Psoas muscle (tissue), 8 donors: ENCODE measurements around the gene TENM4. TPM values are rescaled to one million over a fixed set of nuclear protein-coding genes. Genes with fewer than 3 reads are reported as not detected.

ENCODE experiments used
- ATAC-seq, 4 donors: fragments of 200-7000 bp; cut with Tn5 transposase; one replicate each; pipeline ENCODE4 v1.9.1; 2020; ENCODE audit warnings: moderate library complexity in 3 of 4, mild to moderate bottlenecking in 2 of 4
- DNase-seq, 2 donors: peaks; one replicate each; pipeline ENCODE4 v3.0.0-alpha.2; 2020
- H3K27ac ChIP-seq: fragments of 200-600 bp; one replicate; pipeline ENCODE4 v1.8.0; 2022
- H3K27me3 ChIP-seq, 3 donors: fragments of 200-600 bp in 1 of 3; one replicate each; pipeline versions ENCODE4 v1.6.1 to v1.8.0; 2013 to 2022; ENCODE audit warnings: low read length in 2 of 3, mild to moderate bottlenecking in 2 of 3, moderate library complexity in 1 of 3; ENCODE audit not compliant: insufficient read depth in 3 of 3
- H3K36me3 ChIP-seq, 2 donors: fragments of 200-600 bp in 1 of 2; one replicate each; pipeline versions ENCODE4 v1.6.1 to v1.8.0; 2013 to 2022; ENCODE audit warnings: low read depth in 1 of 2, mild to moderate bottlenecking in 1 of 2, moderate library complexity in 1 of 2; ENCODE audit not compliant: insufficient read depth in 1 of 2
- H3K4me1 ChIP-seq: fragments of 200-600 bp; one replicate; pipeline ENCODE4 v1.8.0; 2022
- H3K4me3 ChIP-seq: fragments of 200-600 bp; one replicate; pipeline ENCODE4 v1.8.0; 2022; ENCODE audit warnings: mild to moderate bottlenecking
- H3K9me3 ChIP-seq: fragments of 200-600 bp; one replicate; pipeline ENCODE4 v1.8.0; 2022
- WGBS, 3 donors: extraction: QIAGEN DNeasy Blood & Tissue Kit; methylation state at CpG; one replicate each; pipeline versions ENCODE4 v1.1.6 to v1.1.7; 2013; 5-methylcytosine and 5-hydroxymethylcytosine counted together
- intact Hi-C, 2 donors: fragments of 100-400 bp; cut with DNase I; formaldehyde crosslinking; loops; one replicate each; pipeline versions ENCODE4 v1.11.0 to v1.14.2; 2022
- polyA plus RNA-seq, 3 donors: library from polyadenylated mRNA; stranded (reverse); fragments of 200-250 nt; gene quantifications; one replicate each; pipeline ENCODE4 v1.2.3, GENCODE V29; 2013
- total RNA-seq, 4 donors: library from RNA; stranded (reverse); fragmentation: NEBNext Ultra II Directional in 2 of 4; extraction: Animal tissue kit (Norgen Biotek cat#: 25700) in 2 of 4; gene quantifications; one replicate each; pipeline versions ENCODE4 v1.2.1 to v1.2.4, GENCODE V29; 2021 to 2023
- TF ChIP-seq, protein P1 (sequence below): fragments of 200-600 bp; IDR thresholded peaks from one replicate; pipeline ENCODE4 v1.8.0; 2022; ENCODE audit warnings: antibody characterized with exemption
- donor health status: healthy with polysubstance abuse.
- donor health status: DM: no; HTN: no; CAD: no; lungs with moderate emphysema.
- donor health status: Bipolar disorder and iron deficiency.
- donor health status: healthy.
- donor health status: DM: yes; HTN: yes; CAD: no.
- donor health status: DM: no; HTN: no; CAD: no.
- donor health status: DM: no; HTN: no; CAD: no.
- donor health status: DM: yes; HTN: yes; CAD: no.

Gene TENM4
- total and polyA plus RNA-seq, 7 donors: 0.05 to 1.7 (median 0.48) TPM

DNA sequence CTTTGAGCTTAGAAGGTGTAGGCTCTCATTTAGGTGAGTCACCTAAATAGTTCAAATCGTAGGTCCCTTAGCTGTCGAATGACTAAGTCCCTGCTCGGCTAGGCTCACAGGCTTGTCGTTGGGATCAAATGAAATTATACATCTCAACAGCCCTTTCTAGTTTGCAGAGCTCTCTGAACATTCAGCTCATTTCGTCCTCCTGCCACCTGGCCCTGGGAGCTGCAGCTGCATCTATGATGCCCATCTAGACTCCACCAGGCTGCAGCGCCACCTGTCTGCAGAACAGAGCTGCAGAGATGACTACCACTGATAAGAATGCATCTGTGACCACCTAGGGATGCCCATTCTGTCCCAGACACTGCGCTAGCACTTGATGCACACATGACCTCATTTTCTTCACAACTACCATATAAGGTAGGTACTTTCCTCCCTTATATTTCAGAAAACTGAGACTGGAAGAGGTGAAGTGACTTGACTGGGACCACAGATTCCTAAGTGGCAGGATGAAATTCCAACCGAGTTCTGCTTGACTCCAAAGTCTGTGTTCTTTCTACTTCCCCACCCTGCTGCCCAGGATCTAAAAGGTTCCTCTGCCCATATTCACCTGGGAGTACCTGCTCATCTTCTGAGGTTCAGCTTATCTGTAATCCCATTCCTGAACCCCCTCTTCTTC is 725.1 kb downstream of the TENM4 start:
- ATAC-seq: peak in 1 of 4 donors; percentile 59
- no peaks in the 10 kb centered on the region for H3K36me3 ChIP-seq
- H3K9me3 ChIP-seq: no peaks in the 10 kb centered on the region
- peak in 1 of 2 donors; percentile 22 for DNase-seq
- TF ChIP-seq, protein P1, sequence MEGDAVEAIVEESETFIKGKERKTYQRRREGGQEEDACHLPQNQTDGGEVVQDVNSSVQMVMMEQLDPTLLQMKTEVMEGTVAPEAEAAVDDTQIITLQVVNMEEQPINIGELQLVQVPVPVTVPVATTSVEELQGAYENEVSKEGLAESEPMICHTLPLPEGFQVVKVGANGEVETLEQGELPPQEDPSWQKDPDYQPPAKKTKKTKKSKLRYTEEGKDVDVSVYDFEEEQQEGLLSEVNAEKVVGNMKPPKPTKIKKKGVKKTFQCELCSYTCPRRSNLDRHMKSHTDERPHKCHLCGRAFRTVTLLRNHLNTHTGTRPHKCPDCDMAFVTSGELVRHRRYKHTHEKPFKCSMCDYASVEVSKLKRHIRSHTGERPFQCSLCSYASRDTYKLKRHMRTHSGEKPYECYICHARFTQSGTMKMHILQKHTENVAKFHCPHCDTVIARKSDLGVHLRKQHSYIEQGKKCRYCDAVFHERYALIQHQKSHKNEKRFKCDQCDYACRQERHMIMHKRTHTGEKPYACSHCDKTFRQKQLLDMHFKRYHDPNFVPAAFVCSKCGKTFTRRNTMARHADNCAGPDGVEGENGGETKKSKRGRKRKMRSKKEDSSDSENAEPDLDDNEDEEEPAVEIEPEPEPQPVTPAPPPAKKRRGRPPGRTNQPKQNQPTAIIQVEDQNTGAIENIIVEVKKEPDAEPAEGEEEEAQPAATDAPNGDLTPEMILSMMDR: peak; percentile 48
- H3K4me3 ChIP-seq: no peak overlapping the region
- WGBS, 3 donors: 67 to 69% (median 67%) methylated on average over 8 of the region's 8 CpGs
- H3K4me1 ChIP-seq: no peaks in the 10 kb centered on the region
- intact Hi-C loops: loop anchor here in 1 of 2 donors (5.0 kb wide), 1 partner anchor 68 kb away; no protein-coding TSS in a partner anchor
- no peak overlapping the region for H3K27ac ChIP-seq
- H3K27me3 ChIP-seq: no peaks in the 10 kb centered on the region

DNA sequence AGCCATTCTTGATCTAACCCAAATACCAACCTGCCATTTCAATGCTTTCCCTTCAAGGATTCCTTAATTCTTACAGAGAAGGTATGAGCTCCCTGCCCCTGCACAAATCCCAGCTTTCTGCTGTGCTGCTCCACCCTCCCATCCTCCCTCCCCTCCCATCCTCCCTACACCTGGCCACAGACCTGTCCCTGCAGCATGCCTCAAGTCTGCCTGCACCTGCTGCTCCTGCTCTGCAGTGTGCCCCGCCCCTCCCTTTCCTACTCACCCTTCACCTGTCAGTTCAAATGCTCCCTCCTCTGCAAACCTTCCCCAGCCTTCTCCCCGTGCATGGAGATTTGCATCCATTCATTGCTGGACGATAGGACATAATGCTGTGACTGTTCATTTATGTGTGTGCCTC is 726.3 kb downstream of the TENM4 start:
- DNase-seq (no peak), ATAC-seq (no peak)
- WGBS, 3 donors: 66 to 85% (median 82%) methylated on average over 3 of the region's 3 CpGs
- TF ChIP-seq, protein P1: no peak
- H3K27me3 ChIP-seq: no peaks in the 10 kb centered on the region
- intact Hi-C loops: no loop called here
- no peaks in the 10 kb centered on the region for H3K36me3 ChIP-seq
- H3K4me3 ChIP-seq: no peak overlapping the region
- no peaks in the 10 kb centered on the region for H3K4me1 ChIP-seq
- H3K9me3 ChIP-seq: no peaks in the 10 kb centered on the region
- no peak overlapping the region for H3K27ac ChIP-seq

DNA sequence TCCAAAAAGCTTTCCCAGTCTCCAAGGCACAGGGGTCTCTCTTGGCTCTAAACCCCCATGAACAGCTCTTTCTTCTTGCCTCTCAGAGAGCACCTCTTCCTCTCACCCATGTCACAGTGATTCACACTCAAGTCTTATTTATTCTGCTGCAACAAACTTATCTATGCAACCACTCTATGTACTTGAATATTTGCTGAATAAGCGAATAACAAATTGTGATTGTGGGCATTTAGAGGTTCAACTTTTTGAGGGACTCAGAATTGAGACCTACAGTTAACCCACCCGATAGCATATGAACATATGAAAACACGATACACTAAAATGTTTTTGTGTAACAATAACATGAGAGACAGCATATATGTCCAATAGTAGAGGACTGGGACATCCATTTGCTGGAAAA is 729.1 kb downstream of the TENM4 start:
- no peak overlapping the region for H3K27ac ChIP-seq
- TF ChIP-seq, protein P1: no peak
- no peaks in the 10 kb centered on the region for H3K9me3 ChIP-seq
- H3K4me3 ChIP-seq: no peak overlapping the region
- ATAC-seq (no peak), DNase-seq (no peak)
- no peaks in the 10 kb centered on the region for H3K27me3 ChIP-seq
- H3K4me1 ChIP-seq: no peaks in the 10 kb centered on the region
- intact Hi-C loops: no loop called here
- 93 to 96% (median 94%) methylated on average over 3 of the region's 3 CpGs for WGBS, 3 donors
- no peaks in the 10 kb centered on the region for H3K36me3 ChIP-seq

DNA sequence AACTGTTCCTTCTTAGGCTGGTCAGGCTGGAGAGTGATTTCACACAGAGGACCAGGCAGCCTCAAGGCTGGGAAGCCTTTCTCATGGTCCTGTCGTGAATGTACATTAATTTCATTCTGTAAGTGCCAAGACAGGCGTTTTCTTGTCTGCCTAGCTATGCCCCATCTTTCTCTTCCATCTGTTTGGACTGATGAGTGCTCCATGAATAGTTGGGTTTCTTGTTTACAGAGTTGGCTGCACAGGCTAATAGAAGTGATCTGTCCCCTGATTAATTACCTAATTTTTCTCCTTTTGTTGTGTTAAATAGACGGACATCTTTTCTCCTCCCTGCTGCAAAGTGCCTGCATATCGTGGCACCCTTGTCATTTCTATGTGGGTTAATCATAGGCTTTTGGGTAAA is 730.4 kb downstream of the TENM4 start:
- DNase-seq (no peak), ATAC-seq (no peak)
- Histone ChIP-seq H3K27ac (no peak overlapping the region), H3K27me3 (no peaks in the 10 kb centered on the region), H3K4me3 (no peak overlapping the region), H3K36me3 (no peaks in the 10 kb centered on the region), H3K4me1 (no peaks in the 10 kb centered on the region), H3K9me3 (no peaks in the 10 kb centered on the region)
- WGBS, 3 donors: 84 to 86% (median 84%) methylated on average over 4 of the region's 4 CpGs
- intact Hi-C loops: no loop called here
- TF ChIP-seq, protein P1: no peak

DNA sequence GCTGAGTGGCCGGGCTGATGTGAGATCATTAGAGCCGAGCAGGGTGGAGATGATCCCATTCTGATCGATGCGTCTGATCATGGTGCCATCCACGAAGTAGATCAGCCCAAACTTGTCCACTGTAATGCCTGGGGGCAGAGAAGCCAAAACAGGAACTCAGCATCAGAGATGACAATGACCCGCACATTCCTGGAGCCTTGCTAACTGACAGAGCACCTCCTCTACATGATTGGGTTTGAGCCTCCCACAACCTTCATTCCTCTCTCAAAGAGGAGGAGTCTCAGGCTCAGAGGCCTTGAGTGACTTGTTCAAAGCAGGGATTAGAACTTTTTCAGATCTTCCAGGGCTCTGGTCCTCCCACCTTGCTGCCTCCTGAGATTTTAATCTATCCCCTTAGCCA is 732.4 kb downstream of the TENM4 start:
- H3K27me3 ChIP-seq: no peaks in the 10 kb centered on the region
- DNase-seq (no peak), ATAC-seq (no peak)
- 91 to 97% (median 95%) methylated on average over 6 of the region's 6 CpGs for WGBS, 3 donors
- no peak overlapping the region for H3K4me3 ChIP-seq
- no peaks in the 10 kb centered on the region for H3K9me3 ChIP-seq
- no peaks in the 10 kb centered on the region for H3K36me3 ChIP-seq
- no peaks in the 10 kb centered on the region for H3K4me1 ChIP-seq
- intact Hi-C loops: no loop called here
- H3K27ac ChIP-seq: no peak overlapping the region
- TF ChIP-seq, protein P1: no peak
